K562 (cell line): ENCODE measurements around the gene CFAP92. TPM values are rescaled to one million over a fixed set of nuclear protein-coding genes. Genes with fewer than 3 reads are reported as not detected.

Experiments
- ATAC-seq: fragments of 200-7000 bp; cut with Tn5 transposase; 3 replicates; pipeline ENCODE4 v1.9.1; 2020; ENCODE audit warnings: moderate library complexity
- BruUV-seq: library from RNA; stranded (reverse); fragments of 400-500 nt; replicated peaks from 2 replicates; lab custom pipeline; 2021; lab: Mats Ljungman, UMichigan
- CTCF ChIA-PET: fragments of 300-600 bp; formaldehyde crosslinking; extraction: SDS; loops from one replicate; lab custom pipeline; 2021; ENCODE audit warnings: low intra/inter-chr PET ratio; lab: Yijun Ruan, JAX
- POLR2A ChIA-PET: fragments of 300-600, 350-650 bp; sonication (Branson Sonifier 250); formaldehyde crosslinking; extraction: SDS; loops from one replicate; lab custom pipeline; 2021; ENCODE audit warnings: antibody characterized with exemption, inconsistent platforms; lab: Yijun Ruan, JAX
- DNase-seq, 4 experiments: peaks; one replicate each; pipeline versions ENCODE4 v3.0.0 to v3.0.0-alpha.2; 2011 to 2018; ENCODE audit warnings: low spot score in 3 of 4, mixed read lengths in 3 of 4; ENCODE audit errors: extremely low read depth in 1 of 4
- FAIRE-seq: peaks from 2 replicates; lab custom pipeline; 2011; peaks lifted over from hg19 to GRCh38; lab: Jason Lieb, UNC
- H2AFZ ChIP-seq: 2 replicates; pipeline ENCODE4 v1.6.0; 2011; ENCODE audit warnings: low read depth, low read length, control low read depth, inconsistent platforms
- H3K27ac ChIP-seq: fragments of 200-600 bp; 3 replicates; pipeline ENCODE4 v1.8.0; 2011; ENCODE audit warnings: low read depth, mild to moderate bottlenecking, control low read depth, inconsistent platforms, low read length, moderate library complexity, mixed read lengths; ENCODE audit errors: extremely low read depth
- H3K27me3 ChIP-seq, 2 experiments: fragments of 300-600 bp in 1 of 2; 2 replicates in 1 of 2; 3 replicates in 1 of 2; pipeline versions ENCODE4 v1.6.0 to v1.8.0; 2011; ENCODE audit warnings: inconsistent platforms in 2 of 2, low read length in 2 of 2, mild to moderate bottlenecking in 1 of 2, mixed read lengths in 1 of 2, moderate library complexity in 1 of 2; ENCODE audit not compliant: control insufficient read depth in 2 of 2, insufficient read depth in 2 of 2
- H3K36me3 ChIP-seq: fragments of 300-600 bp; 3 replicates; pipeline ENCODE4 v1.8.0; 2011; ENCODE audit warnings: mild to moderate bottlenecking, low read length, inconsistent platforms; ENCODE audit not compliant: control insufficient read depth, insufficient read depth
- H3K4me1 ChIP-seq, 2 experiments: fragments of 200-600 bp in 1 of 2; replicated peaks in 1 of 2; 2 replicates in 1 of 2; 3 replicates in 1 of 2; pipeline versions ENCODE4 v1.5.1 to v1.8.0; 2011; ENCODE audit warnings: inconsistent platforms in 2 of 2, low read length in 2 of 2, mild to moderate bottlenecking in 1 of 2, mixed read lengths in 1 of 2, moderate library complexity in 1 of 2; ENCODE audit not compliant: control insufficient read depth in 2 of 2, insufficient read depth in 2 of 2
- H3K4me2 ChIP-seq: 2 replicates; pipeline ENCODE4 v1.6.1; 2011; ENCODE audit warnings: low read length, control low read depth, inconsistent platforms, mixed read lengths; ENCODE audit not compliant: insufficient read depth
- H3K4me3 ChIP-seq: fragments of 200-600 bp; sonication (generic), shearing (Covaris generic); 2 replicates; pipeline ENCODE4 v1.5.1; 2016; ENCODE audit warnings: control low read depth, inconsistent platforms
- H3K79me2 ChIP-seq: fragments of 200-600 bp; 3 replicates; pipeline ENCODE4 v1.8.0; 2011; ENCODE audit warnings: low read length, inconsistent platforms; ENCODE audit not compliant: control insufficient read depth, insufficient read depth
- H3K9ac ChIP-seq, 2 experiments: 2 replicates each; pipeline versions ENCODE4 v1.6.0 to v1.6.1; 2011; ENCODE audit warnings: low read depth in 2 of 2, low read length in 2 of 2, control low read depth in 1 of 2, inconsistent platforms in 1 of 2, mild to moderate bottlenecking in 1 of 2, mixed read lengths in 1 of 2; ENCODE audit not compliant: insufficient read depth in 1 of 2
- H3K9me1 ChIP-seq: one replicate; pipeline ENCODE4 v1.6.0; 2011; ENCODE audit warnings: inconsistent platforms, mild to moderate bottlenecking, low read length, moderate library complexity; ENCODE audit not compliant: control insufficient read depth, insufficient read depth
- H3K9me3 ChIP-seq: replicated peaks from 2 replicates; pipeline ENCODE4 v1.5.1; 2011; ENCODE audit warnings: low read depth, low read length, inconsistent platforms; ENCODE audit not compliant: control insufficient read depth, insufficient read depth
- H4K20me1 ChIP-seq: replicated peaks from 2 replicates; pipeline ENCODE4 v1.6.1; 2011; ENCODE audit warnings: low read length, inconsistent platforms, mixed read lengths; ENCODE audit not compliant: control insufficient read depth, insufficient read depth
- C11orf30 ChIP-seq: fragments of 450-650 bp; IDR thresholded peaks from 2 replicates; pipeline ENCODE4 v1.6.1; 2016; ENCODE audit warnings: low read depth, mild to moderate bottlenecking
- DNMT1 ChIP-seq: fragments of 450-650 bp; IDR thresholded peaks from 2 replicates; pipeline ENCODE4 v1.6.1; 2016; ENCODE audit warnings: antibody characterized with exemption, mild to moderate bottlenecking
- HMG20A ChIP-seq: fragments of 450-650 bp; formaldehyde crosslinking; conservative IDR thresholded peaks from 2 replicates; pipeline ENCODE4 v1.4.0; 2020; ENCODE audit warnings: mild to moderate bottlenecking, mixed read lengths
- MAFG ChIP-seq: fragments of 450-650 bp; conservative IDR thresholded peaks from 2 replicates; pipeline ENCODE4 v1.6.1; 2016; ENCODE audit warnings: missing genetic modification characterization, missing compliant biosample characterization
- MAFK ChIP-seq: IDR thresholded peaks from 2 replicates; pipeline ENCODE4 v1.6.1; 2011; ENCODE audit warnings: low read length, improper control_type of control experiment
- NFE2 ChIP-seq: IDR thresholded peaks from 2 replicates; pipeline ENCODE4 v1.6.1; 2014; ENCODE audit warnings: antibody characterized with exemption, low read depth
- ZNF316 ChIP-seq: fragments of 450-650 bp; IDR thresholded peaks from 2 replicates; pipeline ENCODE4 v1.6.1; 2016
- WGBS: fragments of 100-300 bp; shearing (Covaris generic); methylation state at CpG from one replicate; pipeline ENCODE4 v1.1.6; 2016; ENCODE audit warnings: low coverage, mixed read lengths; ENCODE audit not compliant: insufficient coverage; ENCODE audit errors: missing lambda C conversion rate; 5-methylcytosine and 5-hydroxymethylcytosine counted together
- in situ Hi-C: fragments of 300-500 bp; cut with MboI; formaldehyde crosslinking; loops from 4 replicates; pipeline ENCODE4 v1.15.0; 2018; ENCODE audit warnings: inconsistent platforms, mixed read lengths
- intact Hi-C: fragments of 100-400 bp; cut with micrococcal nuclease; formaldehyde crosslinking; loops from 2 replicates; pipeline ENCODE4 v1.14.2; 2022
- polyA plus RNA-seq, 8 experiments: library from polyadenylated mRNA; depleted of rRNA in 4 of 8; stranded (reverse) in 5 of 8; unstranded in 3 of 8; fragments of >200 nt; fragmentation: Nextera tagmentation in 2 of 8; fragmentation: Illumina TruSeq in 1 of 8; extraction: Ambion mirVana in 2 of 8; extraction: Trizol in 1 of 8; gene quantifications; 2 replicates each; pipeline versions ENCODE4 v1.2.1 to v1.2.3, GENCODE V29; 2011 to 2014; ENCODE audit warnings: inconsistent platforms in 1 of 8, missing spikeins in 1 of 8
- total RNA-seq, 7 experiments: library from RNA; depleted of rRNA in 6 of 7; stranded (reverse); fragments of >200 nt in 6 of 7; fragmentation: Illumina TruSeq in 2 of 7; extraction: Trizol in 2 of 7; gene quantifications; 2 replicates each; pipeline versions ENCODE4 v1.2.1 to v1.2.3, GENCODE V29; 2011 to 2021; ENCODE audit warnings: low replicate concordance in 1 of 7

Gene CFAP92
- total and polyA plus RNA-seq, 9 of the 15 experiments (the other 6 are each of a cell fraction or from before 2014, with no cell fraction given): 0.06 to 0.62 (median 0.36) TPM

DNA sequence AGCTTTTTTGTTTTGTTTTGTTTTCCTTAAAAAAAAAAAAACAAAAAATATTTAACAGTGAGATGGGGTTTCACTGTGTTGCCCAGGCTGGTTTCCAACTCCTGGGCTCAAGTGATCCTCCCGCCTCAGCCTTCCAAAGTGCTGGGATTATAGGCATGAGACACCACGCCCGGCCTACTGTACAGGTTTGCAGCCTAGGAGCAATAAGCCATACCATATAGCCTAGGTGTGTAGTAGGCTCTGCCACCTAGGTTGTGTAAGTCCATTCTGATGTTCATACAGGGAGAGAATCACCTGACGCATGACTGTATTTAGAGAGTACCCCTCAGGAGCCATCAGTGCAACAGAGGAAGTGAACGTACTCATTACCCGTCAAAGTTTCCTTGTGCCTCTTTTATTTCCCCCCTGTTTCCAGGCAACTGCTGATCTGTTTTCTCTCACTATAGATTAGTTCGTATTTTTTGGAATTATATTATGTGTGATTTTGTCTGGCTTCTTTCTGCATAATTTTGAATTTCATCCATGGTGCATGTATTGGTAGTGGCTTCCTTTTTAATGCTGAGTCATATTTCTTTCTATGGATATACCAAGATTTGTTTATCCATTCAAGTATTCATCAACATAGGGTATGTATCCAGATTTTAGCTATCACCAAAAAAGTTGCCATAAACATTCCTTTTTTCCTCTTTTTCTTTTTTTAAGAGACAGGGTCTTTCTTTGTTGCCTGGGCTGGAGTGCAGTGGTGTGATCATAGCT is 104.6 kb downstream of the CFAP92 start:
- no peak overlapping the region for H3K4me2 ChIP-seq
- H3K79me2 ChIP-seq: 0 out of 3 replicates have a peak, but pooled peaks cover under 1% of the 10 kb centered on the region
- CTCF ChIA-PET: no interaction called here
- no peak for ATAC-seq
- no peak overlapping the region; the same call in 2 of the 3 replicates for H3K27ac ChIP-seq
- 96% methylated on average over 7 of the region's 7 CpGs for WGBS
- H3K9me1 ChIP-seq: no peaks in the 10 kb centered on the region
- H3K36me3 ChIP-seq: peaks cover 43% of the 10 kb centered on the region; the same call in 2 of the 3 replicates
- no peak overlapping the region for H3K4me3 ChIP-seq
- in situ Hi-C loops: no loop called here
- no peak for FAIRE-seq
- H4K20me1 ChIP-seq: no peaks in the 10 kb centered on the region
- H3K4me1 ChIP-seq: no peaks in the 10 kb centered on the region; a peak in 1 of 5 replicates
- TF ChIP-seq HMG20A: no peak
- peak; percentile 41; the same call in 1 of the 2 replicates for TF ChIP-seq MAFK
- TF ChIP-seq MAFG (tag): peak; percentile 59
- peak; percentile 79 for TF ChIP-seq ZNF316
- 0 out of 2 replicates have a peak, but pooled peaks have one; percentile 20 for TF ChIP-seq NFE2
- TF ChIP-seq DNMT1: no peak
- peak; percentile 59; the same call in 1 of the 2 replicates for TF ChIP-seq C11orf30
- POLR2A ChIA-PET: interaction anchor here (0.6 to 2.2 kb wide), 2 partner anchors 10 to 220 kb away, joined by 3 to 7 read pairs; partner anchors contain the start of gene ACAD9
- no peak overlapping the region for H3K9ac ChIP-seq
- intact Hi-C loops: no loop called here
- H3K9me3 ChIP-seq: no peaks in the 10 kb centered on the region
- no TSS peak for BruUV-seq
- no peaks in the 10 kb centered on the region for H3K27me3 ChIP-seq
- no peak for DNase-seq
- H2AFZ ChIP-seq: no peak overlapping the region
